ENCODE results near the gene TXNDC12. TPM values are rescaled to one million over a fixed set of nuclear protein-coding genes. Genes with fewer than 3 reads are reported as not detected.

The TXNDC12 gene
- total and polyA plus RNA-seq, 9 of the 15 experiments (the other 6 are each of a cell fraction or from before 2014, with no cell fraction given), result 17.0 to 60.8 (median 37.8) TPM

- TF ChIP-seq BRF2 (IDR thresholded peaks at IDR 0.05; ENCODE audit: borderline replicate concordance, insufficient read depth, insufficient read length), result no peak
- TF ChIP-seq ZNF239 (CRISPR knock-in tag; IDR thresholded peaks at IDR 0.05), result no peak
- TF ChIP-seq E2F1 (CRISPR knock-in tag; IDR thresholded peaks at IDR 0.05), result no peak
- TF ChIP-seq SMAD3 (CRISPR knock-in tag; conservative IDR thresholded peaks at IDR 0.05), result no peak
- peak; percentile 89 for TF ChIP-seq NFE2 (IDR thresholded peaks at IDR 0.05; ENCODE audit: low read depth)
- 0 out of 2 replicates have a peak, but pooled peaks have one; percentile 45 for TF ChIP-seq SMARCA4 (IDR thresholded peaks at IDR 0.05)
- TF ChIP-seq JUND (IDR thresholded peaks at IDR 0.05; ENCODE audit: borderline replicate concordance, low read depth, low read length), result peak; percentile 46; the same call in 1 of the 2 replicates
- no peak; the same call in 2 of the 3 replicates for TF ChIP-seq JUND (tag; IDR thresholded peaks at IDR 0.05; ENCODE audit: borderline replicate concordance, low read depth, low read length)
- TF ChIP-seq ZNF280A (IDR thresholded peaks at IDR 0.05; ENCODE audit: low read depth, partially characterized antibody), result no peak
- TF ChIP-seq ZNF184 (CRISPR knock-in tag; IDR thresholded peaks at IDR 0.05), result no peak
- no peak for TF ChIP-seq MED1 (CRISPR knock-in tag; IDR thresholded peaks at IDR 0.05; ENCODE audit: borderline replicate concordance)
- peak; percentile 62; the same call in 1 of the 2 replicates for TF ChIP-seq HMBOX1 (IDR thresholded peaks at IDR 0.05)
- TF ChIP-seq FOXA3 (CRISPR knock-in tag; conservative IDR thresholded peaks at IDR 0.05 in 1 of 2, IDR thresholded peaks at IDR 0.05 in 1 of 2), result no peak
- peak; percentile 17; the same call in 1 of the 2 replicates for TF ChIP-seq PKNOX1 (IDR thresholded peaks at IDR 0.05)
- TF ChIP-seq TAF9B (IDR thresholded peaks at IDR 0.05; ENCODE audit: partially characterized antibody), result no peak
- no peak for TF ChIP-seq GTF2F1 (IDR thresholded peaks at IDR 0.05; ENCODE audit: low read depth, low read length)
- no peak for TF ChIP-seq IRF9 (tag; IDR thresholded peaks at IDR 0.05)
These were observed 47.6 kb downstream of the TXNDC12 start (continued) for GRCh38 chr1:52007215-52008002.
